ENCODE data around the gene HS3ST4.
"Not testable (repeated sequence)": the region's sequence is repeated elsewhere in the genome, so short reads cannot be mapped to it uniquely, and the experiment has no call there.

The HS3ST4 gene

DNA sequence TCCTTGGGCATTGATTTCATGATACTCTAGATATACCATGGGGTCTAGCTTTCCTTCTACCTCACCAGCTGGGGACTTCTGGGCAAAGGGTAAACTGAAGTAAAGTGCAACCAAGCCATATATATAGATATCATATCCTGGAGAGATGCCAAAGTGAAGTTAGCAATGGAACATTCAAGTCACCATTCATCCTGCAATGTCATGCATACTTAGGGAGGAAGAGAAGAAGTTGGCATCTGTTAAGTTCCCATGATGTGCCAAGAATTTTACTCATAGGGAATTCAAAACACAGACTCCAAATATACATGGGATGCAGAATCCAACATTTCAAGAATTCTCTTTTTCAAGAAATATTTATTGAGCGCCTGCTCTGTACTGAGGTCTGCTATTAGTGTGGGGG lies 399.8 kb downstream of the HS3ST4 start:
- Histone ChIP-seq H3K4me3 (ENCODE audit: insufficient read length, low read depth) (no peak overlapping the region), H3K9me3 (ENCODE audit: insufficient read depth, low read length) (no peaks in the 10 kb centered on the region), H3K36me3 (ENCODE audit: insufficient read depth, insufficient read length, low read length) (no peaks in the 10 kb centered on the region), H3K27me3 (ENCODE audit: insufficient read depth, insufficient read length) (no peaks in the 10 kb centered on the region), H3K9ac (ENCODE audit: insufficient read length, low read depth) (no peak overlapping the region), H3K4me1 (ENCODE audit: insufficient read depth, insufficient read length) (no peaks in the 10 kb centered on the region)
- no peak for TF ChIP-seq YY1 (IDR thresholded peaks at IDR 0.05; ENCODE audit: insufficient read depth, insufficient read length)
- TF ChIP-seq SUZ12 (IDR thresholded peaks at IDR 0.05; ENCODE audit: extremely low read depth, insufficient read depth, insufficient read length) = no peak
- TF ChIP-seq ZNF274 (IDR thresholded peaks at IDR 0.05; ENCODE audit: low read depth, low read length) = no peak
- no peak for DNase-seq (ENCODE audit: low read depth, low spot score)

DNA sequence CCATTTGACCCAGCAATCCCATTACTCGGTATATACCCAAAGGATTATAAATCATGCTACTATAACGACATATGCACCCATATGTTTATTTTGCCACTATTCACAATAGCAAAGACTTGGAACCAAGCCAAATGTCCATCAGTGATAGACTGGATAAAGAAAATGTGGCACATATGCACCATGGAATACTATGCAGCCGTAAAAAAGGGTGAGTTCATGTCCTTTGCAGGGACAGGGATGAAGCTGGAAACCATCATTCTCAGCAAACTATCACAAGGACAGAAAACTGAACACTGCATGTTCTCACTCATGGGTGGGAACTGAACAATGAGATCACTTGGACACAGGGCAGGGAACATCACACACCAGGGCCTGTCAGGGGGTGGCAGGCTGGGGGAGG lies 406.4 kb downstream of the HS3ST4 start:
- not testable (repeated sequence) for H3K27me3 ChIP-seq (ENCODE audit: insufficient read depth, insufficient read length); H3K9ac ChIP-seq (ENCODE audit: insufficient read length, low read depth); H3K4me3 ChIP-seq (ENCODE audit: insufficient read length, low read depth); DNase-seq (ENCODE audit: low read depth, low spot score); H3K36me3 ChIP-seq (ENCODE audit: insufficient read depth, insufficient read length, low read length); H3K9me3 ChIP-seq (ENCODE audit: insufficient read depth, low read length); H3K4me1 ChIP-seq (ENCODE audit: insufficient read depth, insufficient read length)

GRCh38 chr16:26102369-26102768 lies 410.6 kb downstream of the HS3ST4 start:
- Histone ChIP-seq H3K9me3 (ENCODE audit: insufficient read depth, low read length) (no peaks in the 10 kb centered on the region), H3K4me3 (ENCODE audit: insufficient read length, low read depth) (no peak overlapping the region), H3K9ac (ENCODE audit: insufficient read length, low read depth) (no peak overlapping the region), H3K27me3 (ENCODE audit: insufficient read depth, insufficient read length) (no peaks in the 10 kb centered on the region), H3K4me1 (ENCODE audit: insufficient read depth, insufficient read length) (no peaks in the 10 kb centered on the region), H3K36me3 (ENCODE audit: insufficient read depth, insufficient read length, low read length) (no peaks in the 10 kb centered on the region)
- no peak for TF ChIP-seq SUZ12 (IDR thresholded peaks at IDR 0.05; ENCODE audit: extremely low read depth, insufficient read depth, insufficient read length)
- TF ChIP-seq YY1 (IDR thresholded peaks at IDR 0.05; ENCODE audit: insufficient read depth, insufficient read length) = no peak
- no peak for TF ChIP-seq ZNF274 (IDR thresholded peaks at IDR 0.05; ENCODE audit: low read depth, low read length)
- DNase-seq (ENCODE audit: low read depth, low spot score) = no peak

GRCh38 chr16:26108836-26109505 lies 417.2 kb downstream of the HS3ST4 start:
- Histone ChIP-seq H3K9me3 (ENCODE audit: insufficient read depth, low read length) (no peaks in the 10 kb centered on the region), H3K4me3 (ENCODE audit: insufficient read length, low read depth) (no peak overlapping the region), H3K27me3 (ENCODE audit: insufficient read depth, insufficient read length) (no peaks in the 10 kb centered on the region), H3K9ac (ENCODE audit: insufficient read length, low read depth) (no peak overlapping the region), H3K36me3 (ENCODE audit: insufficient read depth, insufficient read length, low read length) (no peaks in the 10 kb centered on the region), H3K4me1 (ENCODE audit: insufficient read depth, insufficient read length) (no peaks in the 10 kb centered on the region)
- TF ChIP-seq ZNF274 (IDR thresholded peaks at IDR 0.05; ENCODE audit: low read depth, low read length) (no peak), SUZ12 (IDR thresholded peaks at IDR 0.05; ENCODE audit: extremely low read depth, insufficient read depth, insufficient read length) (no peak)
- DNase-seq (ENCODE audit: low read depth, low spot score) = no peak

DNA sequence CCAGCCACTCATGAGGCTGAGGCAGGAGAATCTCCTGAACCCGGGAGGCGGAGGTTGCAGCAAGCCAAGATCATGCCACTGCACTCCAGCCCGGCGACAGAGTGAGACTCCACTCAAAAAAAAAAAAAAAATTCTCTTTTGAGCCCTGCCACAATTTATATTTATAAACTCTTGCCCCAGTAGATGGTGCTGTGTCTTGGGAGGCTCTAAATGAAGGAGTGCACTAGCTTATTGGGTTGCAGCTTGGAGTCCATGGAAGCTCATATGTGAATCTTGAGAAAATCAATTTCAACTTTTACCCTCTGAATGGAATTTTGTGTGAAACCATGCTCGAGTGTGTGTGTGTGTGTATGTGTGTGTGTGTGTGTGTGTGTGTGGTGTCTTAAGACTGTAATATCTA lies 420.1 kb downstream of the HS3ST4 start:
- DNase-seq (ENCODE audit: low read depth, low spot score) = peak; percentile 8
- H3K36me3 ChIP-seq (ENCODE audit: insufficient read depth, insufficient read length, low read length) = no peaks in the 10 kb centered on the region
- H3K4me1 ChIP-seq (ENCODE audit: insufficient read depth, insufficient read length) = no peaks in the 10 kb centered on the region
- H3K9me3 ChIP-seq (ENCODE audit: insufficient read depth, low read length) = no peaks in the 10 kb centered on the region
- H3K9ac ChIP-seq (ENCODE audit: insufficient read length, low read depth) = no peak overlapping the region
- H3K27me3 ChIP-seq (ENCODE audit: insufficient read depth, insufficient read length) = no peaks in the 10 kb centered on the region
- TF ChIP-seq YY1 (IDR thresholded peaks at IDR 0.05; ENCODE audit: insufficient read depth, insufficient read length) (no peak), SUZ12 (IDR thresholded peaks at IDR 0.05; ENCODE audit: extremely low read depth, insufficient read depth, insufficient read length) (no peak), ZNF274 (IDR thresholded peaks at IDR 0.05; ENCODE audit: low read depth, low read length) (no peak)
- no peak overlapping the region for H3K4me3 ChIP-seq (ENCODE audit: insufficient read length, low read depth)

- Histone ChIP-seq H3K27me3 (ENCODE audit: insufficient read depth, insufficient read length) (no peaks in the 10 kb centered on the region), H3K9me3 (ENCODE audit: insufficient read depth, low read length) (no peaks in the 10 kb centered on the region), H3K36me3 (ENCODE audit: insufficient read depth, insufficient read length, low read length) (no peaks in the 10 kb centered on the region), H3K4me1 (ENCODE audit: insufficient read depth, insufficient read length) (no peaks in the 10 kb centered on the region), H3K9ac (ENCODE audit: insufficient read length, low read depth) (no peak overlapping the region), H3K4me3 (ENCODE audit: insufficient read length, low read depth) (no peak overlapping the region)
- peak; percentile 15 for DNase-seq (ENCODE audit: low read depth, low spot score)
- TF ChIP-seq ZNF274 (IDR thresholded peaks at IDR 0.05; ENCODE audit: low read depth, low read length) (no peak), SUZ12 (IDR thresholded peaks at IDR 0.05; ENCODE audit: extremely low read depth, insufficient read depth, insufficient read length) (no peak), YY1 (IDR thresholded peaks at IDR 0.05; ENCODE audit: insufficient read depth, insufficient read length) (no peak)
These were observed 426.8 kb downstream of the HS3ST4 start for GRCh38 chr16:26118575-26118974.

DNA sequence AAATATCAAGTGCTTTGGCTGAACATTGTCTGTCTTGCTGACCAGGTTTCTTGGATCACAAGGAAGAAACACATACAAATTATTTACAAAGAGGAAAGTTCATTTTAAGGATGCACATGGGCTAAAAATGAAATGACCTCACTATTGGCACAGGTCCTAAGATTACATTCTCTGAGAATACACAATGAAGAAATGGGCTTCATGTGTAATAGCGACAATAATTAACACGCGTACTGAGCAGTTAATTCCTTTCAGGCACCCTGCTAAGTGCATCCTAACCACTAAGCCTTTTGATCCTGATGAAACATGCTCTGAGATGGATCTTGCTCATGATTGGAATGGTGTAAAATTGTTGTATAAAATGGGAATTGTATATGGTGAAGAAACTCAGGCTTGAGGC lies 429.0 kb downstream of the HS3ST4 start:
- no peaks in the 10 kb centered on the region for H3K36me3 ChIP-seq (ENCODE audit: insufficient read depth, insufficient read length, low read length)
- no peaks in the 10 kb centered on the region for H3K4me1 ChIP-seq (ENCODE audit: insufficient read depth, insufficient read length)
- TF ChIP-seq ZNF274 (IDR thresholded peaks at IDR 0.05; ENCODE audit: low read depth, low read length) = no peak
- no peak for TF ChIP-seq SUZ12 (IDR thresholded peaks at IDR 0.05; ENCODE audit: extremely low read depth, insufficient read depth, insufficient read length)
- TF ChIP-seq YY1 (IDR thresholded peaks at IDR 0.05; ENCODE audit: insufficient read depth, insufficient read length) = no peak
- DNase-seq (ENCODE audit: low read depth, low spot score) = no peak
- H3K9me3 ChIP-seq (ENCODE audit: insufficient read depth, low read length) = no peaks in the 10 kb centered on the region
- no peaks in the 10 kb centered on the region for H3K27me3 ChIP-seq (ENCODE audit: insufficient read depth, insufficient read length)
- no peak overlapping the region for H3K9ac ChIP-seq (ENCODE audit: insufficient read length, low read depth)
- no peak overlapping the region for H3K4me3 ChIP-seq (ENCODE audit: insufficient read length, low read depth)

DNA sequence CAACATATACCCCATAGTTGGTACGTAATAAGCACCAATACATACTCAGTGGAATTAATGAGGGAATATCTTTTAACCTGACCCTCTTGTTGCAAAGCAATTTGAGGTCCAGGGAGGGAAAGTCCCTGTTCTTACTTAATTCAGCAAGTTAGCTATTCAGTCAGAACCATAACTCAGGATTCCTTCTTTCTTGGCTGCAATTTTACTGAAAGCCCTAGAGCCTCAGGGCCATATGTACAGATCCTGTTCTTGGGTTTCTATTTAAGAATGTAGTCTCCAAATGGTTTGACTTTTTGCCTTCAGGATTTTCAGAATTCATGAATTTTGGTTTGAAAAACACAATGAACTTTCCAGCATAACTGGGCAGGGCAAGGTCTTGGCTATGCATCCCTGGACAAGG lies 436.5 kb downstream of the HS3ST4 start:
- DNase-seq (ENCODE audit: low read depth, low spot score) = no peak
- Histone ChIP-seq H3K4me3 (ENCODE audit: insufficient read length, low read depth) (no peak overlapping the region), H3K36me3 (ENCODE audit: insufficient read depth, insufficient read length, low read length) (no peaks in the 10 kb centered on the region), H3K9ac (ENCODE audit: insufficient read length, low read depth) (no peak overlapping the region), H3K9me3 (ENCODE audit: insufficient read depth, low read length) (no peaks in the 10 kb centered on the region), H3K4me1 (ENCODE audit: insufficient read depth, insufficient read length) (no peaks in the 10 kb centered on the region), H3K27me3 (ENCODE audit: insufficient read depth, insufficient read length) (no peaks in the 10 kb centered on the region)
- no peak for TF ChIP-seq ZNF274 (IDR thresholded peaks at IDR 0.05; ENCODE audit: low read depth, low read length)
- no peak for TF ChIP-seq YY1 (IDR thresholded peaks at IDR 0.05; ENCODE audit: insufficient read depth, insufficient read length)
- TF ChIP-seq SUZ12 (IDR thresholded peaks at IDR 0.05; ENCODE audit: extremely low read depth, insufficient read depth, insufficient read length) = no peak

All from NT2/D1 (cell line).